Mucosa of descending colon (tissue), 3 donors: ENCODE results near the gene SLC38A10. TPM values are rescaled to one million over a fixed set of nuclear protein-coding genes. Genes with fewer than 3 reads are reported as not detected.
A peak's percentile ranks its signal among the peaks of the same experiment; 100 is the strongest.

Experiments
- ATAC-seq: fragments of 200-7000 bp; cut with Tn5 transposase; one replicate; pipeline ENCODE4 v1.9.1; 2020; ENCODE audit warnings: mild to moderate bottlenecking, moderate library complexity
- DNase-seq, 3 donors: peaks; one replicate each; pipeline ENCODE4 v3.0.0-alpha.2; 2020
- H3K36me3 ChIP-seq: fragments of 200-600 bp; one replicate; pipeline ENCODE4 v1.8.0; 2021; ENCODE audit warnings: low read depth, mild to moderate bottlenecking
- H3K4me1 ChIP-seq: fragments of 200-600 bp; one replicate; pipeline ENCODE4 v1.8.0; 2021; ENCODE audit warnings: low read depth, mild to moderate bottlenecking
- H3K4me3 ChIP-seq: fragments of 200-600 bp; one replicate; pipeline ENCODE4 v1.8.0; 2021; ENCODE audit warnings: mild to moderate bottlenecking
- H3K9me3 ChIP-seq: fragments of 200-600 bp; one replicate; pipeline ENCODE4 v1.8.0; 2021; ENCODE audit warnings: mild to moderate bottlenecking
- CTCF ChIP-seq: fragments of 200-600 bp; IDR thresholded peaks from one replicate; pipeline ENCODE4 v1.8.0; 2022; ENCODE audit warnings: antibody characterized with exemption, mild to moderate bottlenecking
- intact Hi-C, 2 donors: fragments of 100-400 bp; cut with DNase I in 1 of 2; cut with micrococcal nuclease in 1 of 2; formaldehyde crosslinking; loops; one replicate each; pipeline versions ENCODE4 v1.11.0 to v1.11.1; 2022; cut with DNase I, micrococcal nuclease
- total RNA-seq, 3 donors: library from RNA; stranded (reverse); fragmentation: NEBNext Ultra II Directional in 2 of 3; extraction: Animal tissue kit (Norgen Biotek cat#: 25700) in 2 of 3; gene quantifications; one replicate each; pipeline versions ENCODE4 v1.2.1 to v1.2.4, GENCODE V29; 2021 to 2023
- donor health status: DM: no; HTN: no; CAD: no; lungs with moderate emphysema.
- donor health status: DM: no; HTN: no; CAD: no.
- donor health status: DM: no; HTN: yes; CAD: no.

Gene SLC38A10
- total RNA-seq, 3 donors from 2014 or later, result 77.0 to 95.3 (median 94.0) TPM

- intact Hi-C loops, result no loop called here
- DNase-seq (no peak), ATAC-seq (no peak)
- H3K4me3 ChIP-seq, result peak overlapping the region; percentile 38
- H3K9me3 ChIP-seq, result no peaks in the 10 kb centered on the region
- TF ChIP-seq CTCF, result no peak
- peaks cover 17% of the 10 kb centered on the region for H3K4me1 ChIP-seq
- peaks cover 3% of the 10 kb centered on the region for H3K36me3 ChIP-seq
These were observed 72.5 kb downstream of the SLC38A10 start for GRCh38 chr17:81222620-81222905.

DNA sequence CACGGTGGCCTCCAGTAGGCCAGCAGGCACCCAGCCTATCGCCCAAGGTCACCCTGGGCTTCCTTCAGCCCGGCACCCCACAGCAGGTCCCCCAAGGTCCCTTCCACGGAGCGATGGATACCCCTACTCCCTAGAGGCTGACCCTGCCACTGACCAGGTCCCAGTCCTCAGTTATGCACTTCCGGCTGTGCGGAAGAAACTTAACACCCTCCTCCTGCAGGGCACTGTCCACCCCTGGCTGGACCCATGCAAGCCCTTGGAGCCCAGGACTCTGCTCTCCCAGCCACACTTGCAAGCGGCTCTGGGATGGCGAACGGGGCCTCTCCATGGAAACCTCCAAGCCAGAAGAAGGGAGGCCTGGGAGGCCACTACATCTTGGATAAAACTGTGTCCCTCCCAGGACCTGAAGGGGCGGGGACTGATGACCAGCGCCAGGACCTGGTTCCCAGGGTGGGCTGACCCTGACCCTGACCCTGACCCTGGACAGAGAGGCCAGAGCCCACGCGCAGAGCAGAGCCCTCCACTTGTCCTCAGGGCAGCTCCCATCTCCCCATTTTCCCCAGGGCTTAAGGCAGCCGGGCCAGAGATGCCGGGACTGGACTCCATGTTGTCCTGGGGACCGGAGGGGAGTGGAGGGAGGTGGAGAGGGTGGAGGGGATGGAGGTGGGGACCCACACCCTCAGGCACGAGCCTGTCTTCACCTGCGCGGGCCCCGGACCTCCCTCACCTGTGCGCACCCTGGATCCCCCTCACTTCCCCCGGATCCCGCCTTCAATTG is 73.1 kb downstream of the SLC38A10 start:
- ATAC-seq (no peak), DNase-seq (peak in 1 of 3 donors; percentile 25)
- intact Hi-C loops, result no loop called here
- Histone ChIP-seq H3K4me3 (peak overlapping the region; percentile 38), H3K9me3 (no peaks in the 10 kb centered on the region), H3K4me1 (peaks cover 17% of the 10 kb centered on the region), H3K36me3 (peaks cover 3% of the 10 kb centered on the region)
- TF ChIP-seq CTCF, result no peak

DNA sequence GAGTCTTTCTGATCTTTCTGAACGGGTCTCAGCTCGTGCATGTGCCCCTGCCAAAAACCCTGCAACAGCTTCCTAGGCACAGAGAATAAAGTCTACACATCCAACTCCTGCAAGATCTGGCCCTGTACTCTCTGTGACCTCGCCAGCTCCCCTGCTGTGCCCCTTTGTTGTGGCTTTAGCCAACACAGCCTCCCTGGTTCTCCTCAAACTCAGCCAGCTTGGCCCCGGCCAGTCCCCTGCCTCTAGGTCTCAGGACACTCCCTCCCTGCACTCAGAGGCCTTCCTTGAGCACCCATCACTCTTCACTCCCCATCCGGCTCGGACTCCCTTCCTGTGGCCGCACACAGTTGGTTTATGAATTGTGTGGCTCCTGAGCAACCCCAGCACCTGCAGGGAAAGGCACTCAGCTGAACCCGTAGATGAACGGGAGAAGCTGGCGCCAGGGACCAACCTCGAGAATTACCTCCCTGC is 73.7 kb downstream of the SLC38A10 start:
- Histone ChIP-seq H3K36me3 (peaks cover 3% of the 10 kb centered on the region), H3K4me1 (peaks cover 17% of the 10 kb centered on the region), H3K4me3 (no peak overlapping the region), H3K9me3 (no peaks in the 10 kb centered on the region)
- intact Hi-C loops, result no loop called here
- DNase-seq, result no peak
- no peak for ATAC-seq
- TF ChIP-seq CTCF, result no peak

DNA sequence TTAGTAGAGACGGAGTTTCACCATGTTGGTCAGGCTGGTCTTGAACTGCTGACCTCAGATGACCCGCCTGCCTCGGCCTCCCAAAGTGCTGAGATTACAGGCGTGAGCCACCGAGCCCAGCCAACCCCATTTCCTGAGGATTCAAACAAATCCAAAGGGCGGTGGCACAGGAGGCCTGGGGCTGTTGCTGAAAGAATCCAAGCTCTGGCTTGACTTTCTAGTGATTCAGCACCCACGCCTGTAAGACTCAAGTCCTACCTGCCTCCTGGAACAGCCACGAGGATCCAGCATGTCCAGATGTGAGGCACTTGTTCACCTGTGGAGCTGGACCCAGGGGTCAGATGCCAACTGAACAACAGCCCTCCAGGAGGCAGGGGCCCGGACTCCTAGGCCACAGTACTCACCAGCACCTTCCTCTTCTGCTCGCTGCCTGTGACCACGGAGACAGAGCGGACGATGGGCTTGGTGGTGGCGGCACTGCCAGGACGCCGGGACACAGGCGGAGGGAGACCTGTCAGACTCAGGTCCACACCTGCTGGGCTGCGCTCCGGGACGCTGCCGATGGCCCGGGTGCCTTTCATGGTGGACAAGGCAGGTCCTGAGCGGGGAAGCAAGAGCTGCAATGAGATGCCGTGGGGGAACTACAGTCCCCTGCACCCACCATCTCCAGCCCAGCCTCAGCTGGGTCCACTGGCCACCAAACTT is 75.5 kb downstream of the SLC38A10 start:
- Histone ChIP-seq H3K4me3 (no peak overlapping the region), H3K9me3 (no peaks in the 10 kb centered on the region), H3K36me3 (peaks cover 3% of the 10 kb centered on the region), H3K4me1 (peaks cover 17% of the 10 kb centered on the region)
- no peak for DNase-seq
- no peak for ATAC-seq
- intact Hi-C loops, result no loop called here
- no peak for TF ChIP-seq CTCF

DNA sequence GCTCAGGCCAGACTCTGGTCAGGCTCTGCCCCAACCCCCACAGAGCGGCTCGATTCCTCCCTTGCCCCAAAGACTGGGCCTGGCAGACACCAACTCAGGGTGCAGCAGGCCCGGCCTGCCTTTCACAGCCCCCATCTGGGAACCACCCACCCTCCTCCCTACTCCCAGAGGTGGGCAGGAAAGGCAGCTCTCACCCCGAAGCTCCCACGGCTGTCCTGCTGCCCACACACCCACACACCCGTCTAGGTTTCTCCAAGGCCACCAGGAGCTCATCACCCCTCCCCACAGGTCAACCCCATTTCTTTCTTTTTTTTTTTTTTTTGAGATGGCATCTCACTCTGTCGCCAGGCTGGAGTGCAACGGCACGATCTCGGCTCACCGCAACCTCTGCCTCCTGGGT is 76.1 kb downstream of the SLC38A10 start:
- intact Hi-C loops, result no loop called here
- ATAC-seq (no peak), DNase-seq (no peak)
- Histone ChIP-seq H3K4me1 (peaks cover 17% of the 10 kb centered on the region), H3K36me3 (peaks cover 3% of the 10 kb centered on the region), H3K4me3 (no peak overlapping the region), H3K9me3 (no peaks in the 10 kb centered on the region)
- TF ChIP-seq CTCF, result no peak
